GM19035 (cell line): ENCODE results near the gene OR5D16.
"Not testable (repeated sequence)": the region's sequence is repeated elsewhere in the genome, so short reads cannot be mapped to it uniquely, and the experiment has no call there.

Experiments
- ATAC-seq: cut with Tn5 transposase; IDR thresholded peaks from one replicate; pipeline ENCODE4 v1.9.1; 2021; ENCODE audit not compliant: unreplicated experiment

OR5D16 gene

GRCh38 chr11:55838452-55838851 is at the start of gene OR5D16:
Gene OR5D16 (plus strand): TSS chr11:55838752. CDS start chr11:55838752, 0 bp downstream.
- ATAC-seq = no peak

GRCh38 chr11:55791606-55792005 is 46.9 kb upstream of the OR5D16 start:
- no peak for ATAC-seq

GRCh38 chr11:55793321-55793720 is 45.2 kb upstream of the OR5D16 start:
- no peak for ATAC-seq

- ATAC-seq = no peak
Observed at GRCh38 chr11:55795256-55795655, 43.3 kb upstream of the OR5D16 start, which contains the start of gene OR5D14. Gene OR5D14 (plus strand): TSS chr11:55795556. CDS start chr11:55795556, 0 bp downstream.

DNA sequence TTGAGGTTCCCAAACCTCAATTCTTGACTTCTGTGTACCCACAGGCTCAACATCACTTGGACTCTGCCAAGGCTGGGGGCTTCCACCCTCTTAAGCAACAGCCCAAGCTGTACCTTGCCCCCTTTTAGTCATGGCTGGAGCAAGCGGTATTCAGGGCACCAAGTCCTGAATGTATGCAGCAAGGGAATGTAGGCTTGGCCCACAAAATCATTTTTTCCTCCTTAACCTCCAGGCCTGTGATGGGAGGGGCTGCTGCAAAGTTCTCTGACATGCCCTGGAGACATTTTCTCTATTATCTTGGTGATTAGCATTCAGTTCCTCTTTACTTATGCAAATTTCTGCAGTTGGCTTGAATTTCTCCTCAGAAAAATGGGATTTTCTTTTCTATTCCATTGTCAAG is 32.3 kb upstream of the OR5D16 start:
- ATAC-seq = no peak

DNA sequence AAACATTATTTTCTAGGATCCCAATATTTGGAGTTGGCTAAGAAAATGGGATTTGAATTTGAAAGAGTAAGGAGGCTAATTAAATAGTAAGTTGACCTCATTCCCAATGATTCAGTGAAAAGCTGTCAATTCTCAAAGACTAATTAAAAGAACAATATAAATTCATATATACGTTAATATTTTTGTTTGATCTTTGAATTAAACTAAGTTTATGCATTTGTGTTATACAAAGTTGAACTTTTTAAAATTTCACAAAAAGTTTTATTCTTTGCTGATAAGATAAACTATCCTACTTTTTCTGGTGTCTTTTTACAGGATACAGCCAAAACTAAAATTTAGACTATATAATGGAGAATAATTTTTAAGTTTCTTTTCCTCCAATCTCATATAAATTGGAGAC is 27.5 kb upstream of the OR5D16 start, which contains the start of gene OR5L1:
TSS of gene OR5L1 (plus strand) at position 301 of the 400 bp plus-strand sequence. CDS start 100 bp downstream, outside the sequence.
- ATAC-seq = no peak

DNA sequence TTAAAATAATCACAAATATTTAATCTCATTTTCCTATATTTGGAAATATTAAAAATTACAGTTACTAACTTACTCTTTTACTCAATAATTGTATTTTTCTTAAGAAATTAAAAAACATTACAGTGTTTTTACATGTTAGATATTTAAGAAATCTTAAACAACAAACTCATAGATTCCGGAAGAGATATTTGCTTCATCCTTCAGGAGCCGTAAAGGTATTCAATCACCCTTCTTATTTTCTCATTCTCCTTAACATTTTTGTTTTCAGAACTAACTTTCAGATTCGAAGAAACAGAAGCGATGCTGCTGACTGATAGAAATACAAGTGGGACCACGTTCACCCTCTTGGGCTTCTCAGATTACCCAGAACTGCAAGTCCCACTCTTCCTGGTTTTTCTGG is 19.2 kb upstream of the OR5D16 start, which contains the start of gene OR5D18:
TSS of gene OR5D18 (plus strand) at position 301 of the 400 bp plus-strand sequence. CDS start at position 301, 0 bp downstream.
- no peak for ATAC-seq

- no peak for ATAC-seq
Observed at GRCh38 chr11:55826919-55827318, 11.6 kb upstream of the OR5D16 start, which contains the start of gene OR5L2. Gene OR5L2 (plus strand): TSS chr11:55827219. CDS start chr11:55827219, 0 bp downstream.

DNA sequence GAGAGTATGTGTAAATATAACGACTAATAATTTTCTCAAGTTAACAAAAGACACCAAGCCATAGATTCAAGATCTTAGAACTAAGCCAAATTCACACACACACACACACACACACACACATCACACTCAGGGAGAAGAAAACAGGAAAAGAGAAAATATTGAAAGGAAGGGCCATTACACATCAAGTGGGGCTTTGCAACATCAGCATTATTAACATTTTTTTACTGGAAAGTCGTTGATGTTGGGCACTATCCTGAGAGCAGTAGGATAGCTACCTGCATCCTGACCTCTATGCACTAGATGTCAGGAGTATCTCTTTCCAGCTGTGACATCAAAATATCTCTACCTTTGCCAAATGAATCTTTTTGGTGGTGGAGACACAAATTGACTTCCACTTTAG is 8.9 kb downstream of the OR5D16 start:
- ATAC-seq = no peak

DNA sequence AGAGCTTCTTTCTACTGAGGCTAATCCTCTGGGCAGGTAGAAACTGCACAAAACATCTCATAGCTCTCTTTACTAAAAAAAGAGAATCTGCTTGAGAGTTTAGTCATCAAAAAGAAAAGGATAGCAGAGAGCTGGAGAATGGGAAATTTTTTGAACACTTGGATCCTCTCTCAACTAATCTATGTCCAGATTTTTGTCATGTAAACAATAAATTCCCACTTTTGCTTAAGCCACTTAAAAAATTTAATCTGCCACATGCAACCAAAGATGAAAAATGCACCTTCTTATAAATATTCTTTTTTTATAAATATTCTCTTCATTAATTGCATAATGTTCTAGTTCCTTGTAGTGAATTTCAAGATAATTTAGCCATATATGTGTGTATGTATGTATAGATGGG is 10.5 kb downstream of the OR5D16 start:
- no peak for ATAC-seq

GRCh38 chr11:55852141-55852540 is 13.6 kb downstream of the OR5D16 start:
- no peak for ATAC-seq

GRCh38 chr11:55854704-55855103 is 16.2 kb downstream of the OR5D16 start:
- no peak for ATAC-seq

DNA sequence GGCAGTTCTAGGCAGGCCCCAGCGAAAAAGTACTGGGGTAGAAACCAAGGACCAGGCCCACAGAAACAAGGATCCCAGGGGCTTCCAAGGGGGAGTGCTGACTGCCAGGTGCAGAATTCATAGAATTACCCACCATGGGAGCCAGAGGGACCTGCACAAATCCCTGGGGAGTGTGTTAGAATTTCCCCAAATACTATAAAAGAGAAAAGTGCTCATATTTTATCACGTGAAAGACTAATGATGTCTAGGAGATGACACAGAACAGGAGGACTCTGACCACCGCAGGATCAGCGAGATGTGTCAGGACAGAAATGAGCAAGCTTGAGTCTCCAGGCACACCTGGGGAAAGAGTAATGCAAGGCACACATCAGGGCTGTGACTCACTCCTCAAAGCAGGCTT is 28.8 kb downstream of the OR5D16 start:
- not testable (repeated sequence) for ATAC-seq

DNA sequence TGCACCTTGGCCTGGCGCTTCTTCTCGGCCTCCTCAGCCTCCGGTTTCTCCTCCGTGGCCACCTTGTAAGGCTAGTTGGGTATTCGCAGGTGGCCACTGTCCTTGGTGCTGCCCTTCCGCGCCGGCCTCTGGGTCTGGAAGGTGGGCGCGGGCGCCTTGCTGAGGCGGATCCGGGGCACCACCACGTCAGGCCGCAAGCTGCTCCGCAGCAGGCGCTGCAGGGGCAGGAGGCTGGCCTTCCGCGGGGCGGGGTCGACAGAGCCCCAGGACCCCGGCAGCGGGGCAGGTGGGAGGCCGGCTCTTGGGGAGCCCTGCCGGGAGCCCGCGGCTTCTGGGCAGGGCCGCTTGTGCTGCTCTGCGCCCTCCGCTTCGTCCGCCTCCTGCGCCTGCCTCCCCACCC is 34.2 kb downstream of the OR5D16 start:
- ATAC-seq = not testable (repeated sequence)

- ATAC-seq = not testable (repeated sequence)
Observed at GRCh38 chr11:55873146-55873545, 34.6 kb downstream of the OR5D16 start.

DNA sequence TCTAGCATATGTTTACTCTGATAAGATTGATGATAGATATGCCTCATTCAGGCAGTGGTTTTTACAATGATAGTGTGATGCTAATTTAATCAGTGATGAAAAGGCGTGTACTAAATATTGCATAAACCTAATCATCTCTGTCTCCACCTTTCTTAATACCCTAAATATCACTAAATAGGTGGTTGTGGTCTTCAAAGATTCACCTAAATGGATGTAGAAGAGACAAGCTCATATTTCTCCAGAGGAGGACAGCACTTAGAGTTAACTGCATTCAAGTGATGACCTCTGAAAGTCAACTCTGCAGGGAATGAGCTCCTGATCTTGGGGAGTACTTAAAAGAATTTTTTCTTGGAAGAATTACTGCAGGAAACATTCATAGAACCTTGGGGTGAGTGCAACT is 44.4 kb downstream of the OR5D16 start, which contains the start of gene TRIM51:
TSS of gene TRIM51 (plus strand) at position 301 of the 400 bp plus-strand sequence. CDS start 2,132 bp downstream, outside the sequence.
- ATAC-seq = not testable (repeated sequence)

- not testable (repeated sequence) for ATAC-seq
Observed at GRCh38 chr11:55884995-55885394, 46.4 kb downstream of the OR5D16 start.

DNA sequence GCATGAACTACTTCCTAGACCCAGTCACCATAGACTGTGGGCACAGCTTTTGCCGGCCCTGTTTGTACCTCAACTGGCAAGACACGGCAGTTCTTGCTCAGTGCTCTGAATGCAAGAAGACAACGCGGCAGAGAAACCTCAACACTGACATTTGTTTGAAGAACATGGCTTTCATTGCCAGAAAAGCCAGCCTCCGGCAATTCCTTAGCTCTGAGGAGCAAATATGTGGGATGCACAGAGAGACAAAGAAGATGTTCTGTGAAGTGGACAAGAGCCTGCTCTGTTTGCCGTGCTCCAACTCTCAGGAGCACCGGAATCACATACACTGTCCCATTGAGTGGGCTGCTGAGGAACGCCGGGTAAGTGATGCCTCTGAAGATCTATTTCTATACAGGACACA is 46.9 kb downstream of the OR5D16 start:
- ATAC-seq = not testable (repeated sequence)
